SK-N-SH (cell line): Measurements from ENCODE around the gene RNF175. TPM values are rescaled to one million over a fixed set of nuclear protein-coding genes. Genes with fewer than 3 reads are reported as not detected.

ENCODE experiments used
- CTCF ChIA-PET: fragments of 300-600, 350-600 bp; formaldehyde crosslinking; extraction: SDS; loops from one replicate; lab custom pipeline; 2021; lab: Yijun Ruan, JAX
- POLR2A ChIA-PET: fragments of 350-600 bp; sonication (Branson Sonifier 250); formaldehyde crosslinking; extraction: SDS; loops from one replicate; lab custom pipeline; 2020; ENCODE audit warnings: antibody characterized with exemption, inconsistent platforms; lab: Yijun Ruan, JAX
- DNase-seq: peaks from one replicate; pipeline ENCODE4 v3.0.0; 2012
- H2AFZ ChIP-seq: fragments of 200-600 bp; sonication (generic); 2 replicates; pipeline ENCODE4 v1.8.1; 2016; ENCODE audit warnings: antibody characterized with exemption, mild to moderate bottlenecking, low read depth
- H3F3A ChIP-seq: fragments of 200-600 bp; sonication (generic); replicated peaks from 2 replicates; pipeline ENCODE3; 2016; ENCODE audit warnings: antibody characterized with exemption, mild to moderate bottlenecking; ENCODE audit not compliant: insufficient read depth
- H3K27ac ChIP-seq, 2 experiments: fragments of 200-500 bp in 1 of 2; fragments of 200-600 bp in 1 of 2; sonication (Bioruptor generic) in 1 of 2; sonication (generic), shearing (Covaris generic) in 1 of 2; 2 replicates each; pipeline versions ENCODE4 v1.5.1 to v1.6.1; 2014 to 2016; ENCODE audit warnings: low read depth in 2 of 2, inconsistent platforms in 1 of 2, low read length in 1 of 2, mild to moderate bottlenecking in 1 of 2, mixed read lengths in 1 of 2
- H3K27me3 ChIP-seq: fragments of 200-600 bp; sonication (generic), shearing (Covaris generic); 2 replicates; pipeline ENCODE4 v1.6.1; 2016; ENCODE audit warnings: mixed run types; ENCODE audit not compliant: insufficient read depth
- H3K36me3 ChIP-seq, 2 experiments: fragments of 200-500 bp in 1 of 2; fragments of 200-600 bp in 1 of 2; sonication (Bioruptor generic) in 1 of 2; sonication (generic) in 1 of 2; replicated peaks in 1 of 2; 2 replicates each; pipeline versions ENCODE3 to v1.5.1; 2014 to 2016; ENCODE audit warnings: low read length in 1 of 2, mild to moderate bottlenecking in 1 of 2; ENCODE audit not compliant: insufficient read depth in 2 of 2, control insufficient read depth in 1 of 2
- H3K4me1 ChIP-seq, 2 experiments: fragments of 200-500 bp in 1 of 2; fragments of 200-600 bp in 1 of 2; sonication (Bioruptor generic) in 1 of 2; sonication (generic), shearing (Covaris generic) in 1 of 2; 2 replicates each; pipeline versions ENCODE4 v1.5.1 to v1.6.1; 2014 to 2016; ENCODE audit warnings: low read depth in 1 of 2, low read length in 1 of 2, mixed run types in 1 of 2; ENCODE audit not compliant: insufficient read depth in 2 of 2, control insufficient read depth in 1 of 2
- H3K4me2 ChIP-seq: fragments of 200-600 bp; sonication (generic), shearing (Covaris generic); 2 replicates; pipeline ENCODE4 v1.6.1; 2017; ENCODE audit warnings: mixed run types
- H3K4me3 ChIP-seq, 2 experiments: fragments of 200-500 bp in 1 of 2; fragments of 200-600 bp in 1 of 2; sonication (Bioruptor generic) in 1 of 2; sonication (generic), shearing (Covaris generic) in 1 of 2; 2 replicates each; pipeline versions ENCODE4 v1.5.1 to v1.8.1; 2014 to 2016; ENCODE audit warnings: low read depth in 2 of 2, inconsistent platforms in 1 of 2, low read length in 1 of 2, mild to moderate bottlenecking in 1 of 2, mixed read lengths in 1 of 2, moderate library complexity in 1 of 2
- H3K79me2 ChIP-seq: fragments of 200-600 bp; sonication (generic); 2 replicates; pipeline ENCODE4 v1.8.1; 2017; ENCODE audit warnings: mild to moderate bottlenecking; ENCODE audit not compliant: insufficient read depth
- H3K9ac ChIP-seq: fragments of 200-600 bp; sonication (generic); 2 replicates; pipeline ENCODE4 v1.6.1; 2017; ENCODE audit warnings: mixed run types
- H3K9me2 ChIP-seq: fragments of 200-600 bp; sonication (generic); 2 replicates; pipeline ENCODE4 v1.6.1; 2017; ENCODE audit warnings: mixed run types
- H3K9me3 ChIP-seq: fragments of 200-600 bp; sonication (generic); 2 replicates; pipeline ENCODE4 v1.6.1; 2017; ENCODE audit warnings: mixed run types, mild to moderate bottlenecking, moderate library complexity
- H4K20me1 ChIP-seq: fragments of 200-600 bp; sonication (generic); 2 replicates; pipeline ENCODE4 v1.6.1; 2017; ENCODE audit warnings: mild to moderate bottlenecking, mixed run types; ENCODE audit not compliant: insufficient read depth
- ELF1 ChIP-seq: IDR thresholded peaks from 2 replicates; pipeline ENCODE4 v1.4.0; 2012
- EP300 ChIP-seq, 2 experiments: IDR thresholded peaks; 2 replicates each; pipeline versions ENCODE4 v1.4.0 to v1.6.1; 2012; ENCODE audit warnings: borderline replicate concordance in 1 of 2, low read depth in 1 of 2, low read length in 1 of 2
- EZH2phosphoT487 ChIP-seq: fragments of 200-600 bp; sonication (generic); IDR thresholded peaks from 2 replicates; pipeline ENCODE4 v1.6.1; 2017; ENCODE audit warnings: low read depth, mixed run types, mild to moderate bottlenecking, antibody characterized with exemption, moderate library complexity, borderline replicate concordance
- FOXJ3 ChIP-seq: sonication (generic); formaldehyde crosslinking; IDR thresholded peaks from 2 replicates; pipeline ENCODE4 v1.5.1; 2020; ENCODE audit warnings: mild to moderate bottlenecking, missing genetic modification reagents
- JUND ChIP-seq: IDR thresholded peaks from 2 replicates; pipeline ENCODE4 v1.4.0; 2012
- MEF2A ChIP-seq: IDR thresholded peaks from 2 replicates; pipeline ENCODE4 v1.4.0; 2012; ENCODE audit warnings: low read depth, borderline replicate concordance
- MXI1 ChIP-seq: IDR thresholded peaks from 2 replicates; pipeline ENCODE4 v1.6.1; 2012; ENCODE audit warnings: mild to moderate bottlenecking, low read depth, low read length, improper control_type of control experiment
- NFIC ChIP-seq: IDR thresholded peaks from 2 replicates; pipeline ENCODE4 v1.4.0; 2012; ENCODE audit warnings: borderline replicate concordance
- NRF1 ChIP-seq: IDR thresholded peaks from 2 replicates; pipeline ENCODE4 v1.6.1; 2012; ENCODE audit warnings: low read depth, mild to moderate bottlenecking, low read length
- RAD21 ChIP-seq: IDR thresholded peaks from 2 replicates; pipeline ENCODE4 v1.6.1; 2012; ENCODE audit warnings: mild to moderate bottlenecking, low read length
- RCOR1 ChIP-seq: fragments of 150-350 bp; IDR thresholded peaks from 2 replicates; pipeline ENCODE4 v1.6.1; 2017; ENCODE audit warnings: antibody characterized with exemption, low read length
- RFX5 ChIP-seq: IDR thresholded peaks from 2 replicates; pipeline ENCODE4 v1.6.1; 2012; ENCODE audit warnings: mild to moderate bottlenecking, improper control_type of control experiment, low read length
- SIN3A ChIP-seq: IDR thresholded peaks from 2 replicates; pipeline ENCODE4 v1.6.1; 2012; ENCODE audit warnings: low read depth, mild to moderate bottlenecking, low read length, moderate library complexity, borderline replicate concordance
- TAF1 ChIP-seq: IDR thresholded peaks from 2 replicates; pipeline ENCODE4 v1.6.1; 2012; ENCODE audit warnings: low read depth, mild to moderate bottlenecking, low read length, moderate library complexity, borderline replicate concordance
- TCF12 ChIP-seq: IDR thresholded peaks from 2 replicates; pipeline ENCODE4 v1.4.0; 2012
- TEAD4 ChIP-seq: IDR thresholded peaks from 2 replicates; pipeline ENCODE4 v1.4.0; 2012; ENCODE audit warnings: mild to moderate bottlenecking, borderline replicate concordance; ENCODE audit not compliant: insufficient read depth
- USF1 ChIP-seq: IDR thresholded peaks from 2 replicates; pipeline ENCODE4 v1.4.0; 2012; ENCODE audit warnings: low read depth, borderline replicate concordance
- YY1 ChIP-seq: IDR thresholded peaks from 2 replicates; pipeline ENCODE4 v1.4.0; 2012; ENCODE audit warnings: low read depth, mild to moderate bottlenecking
- WGBS: methylation state at CpG from one replicate; pipeline ENCODE4 v1.1.6; 2017; ENCODE audit warnings: low lambda C conversion rate; 5-methylcytosine and 5-hydroxymethylcytosine counted together
- polyA plus RNA-seq, 3 experiments: library from polyadenylated mRNA; depleted of rRNA; stranded (reverse); fragments of >200 nt; gene quantifications; 2 replicates each; pipeline ENCODE4 v1.2.3, GENCODE V29; 2012
- TF ChIP-seq, protein P1 (sequence below): IDR thresholded peaks from 2 replicates; pipeline ENCODE4 v1.4.0; 2012; ENCODE audit warnings: low read depth
- TF ChIP-seq, protein P2 (sequence below): IDR thresholded peaks from 2 replicates; pipeline ENCODE4 v1.4.0; 2012; ENCODE audit warnings: low read depth, borderline replicate concordance

The RNF175 gene
- polyA plus RNA-seq, 1 of the 3 experiments (the other 2 are of a cell fraction) = 0.10 TPM

DNA sequence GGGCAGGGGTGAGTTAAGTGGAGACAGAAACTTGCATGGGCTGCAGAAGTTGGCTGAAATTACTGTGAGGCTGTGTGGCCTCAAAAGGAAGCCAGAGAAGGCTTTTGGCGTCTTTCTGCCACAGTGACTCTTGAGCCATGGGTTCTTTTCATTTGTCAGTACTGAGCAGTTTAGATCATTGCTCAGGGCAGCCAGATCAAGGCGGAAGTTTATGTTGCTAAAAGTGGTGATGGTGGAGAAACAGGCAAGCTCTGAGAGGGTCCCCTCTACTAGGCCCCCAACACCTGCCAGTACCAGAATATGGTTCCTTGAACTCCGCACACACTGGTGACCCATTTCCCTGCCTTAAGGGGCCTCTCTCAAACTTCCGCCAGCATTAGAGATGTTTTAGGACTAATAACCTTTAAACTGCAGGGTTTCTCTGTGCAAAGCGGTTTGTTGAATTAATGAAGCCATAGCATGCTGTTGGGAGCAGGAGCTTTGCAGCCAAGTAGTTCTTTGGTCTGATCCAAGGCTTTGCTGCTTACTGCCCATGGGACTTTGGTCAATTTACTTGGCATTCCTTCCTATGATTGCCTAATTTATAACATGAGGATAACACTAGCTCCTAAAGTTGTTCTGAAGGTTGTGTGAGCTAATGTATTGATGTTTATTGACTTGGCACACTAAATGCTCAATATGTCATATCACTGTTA lies 34.5 kb downstream of the RNF175 start:
- H3K36me3 ChIP-seq = no peaks in the 10 kb centered on the region
- no peak overlapping the region for H3K4me2 ChIP-seq
- no peaks in the 10 kb centered on the region for H3F3A ChIP-seq
- POLR2A ChIA-PET = no interaction called here
- H3K27me3 ChIP-seq = no peaks in the 10 kb centered on the region
- CTCF ChIA-PET = interaction anchor here (1.5 to 2.0 kb wide), 2 partner anchors 25 to 91 kb away, joined by 4 to 6 read pairs; no protein-coding TSS in a partner anchor
- no peaks in the 10 kb centered on the region; a peak in 1 of 4 replicates for H3K4me1 ChIP-seq
- H3K27ac ChIP-seq = no peak overlapping the region
- no peak overlapping the region for H3K4me3 ChIP-seq
- H4K20me1 ChIP-seq = no peaks in the 10 kb centered on the region
- H3K79me2 ChIP-seq = no peaks in the 10 kb centered on the region
- no peak overlapping the region for H2AFZ ChIP-seq
- TF ChIP-seq FOXJ3 (no peak), USF1 (no peak), MXI1 (no peak), RCOR1 (no peak), TAF1 (no peak), RFX5 (no peak), JUND (no peak), RAD21 (no peak), ELF1 (no peak), TCF12 (no peak)
- TF ChIP-seq, protein P1, sequence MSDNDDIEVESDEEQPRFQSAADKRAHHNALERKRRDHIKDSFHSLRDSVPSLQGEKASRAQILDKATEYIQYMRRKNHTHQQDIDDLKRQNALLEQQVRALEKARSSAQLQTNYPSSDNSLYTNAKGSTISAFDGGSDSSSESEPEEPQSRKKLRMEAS = no peak
- no peaks in the 10 kb centered on the region for H3K9me2 ChIP-seq
- no peak for DNase-seq
- no peak overlapping the region for H3K9ac ChIP-seq
- H3K9me3 ChIP-seq = no peaks in the 10 kb centered on the region
- 94% methylated on average over 5 of the region's 5 CpGs for WGBS

GRCh38 chr4:153724606-153725005 lies 35.2 kb downstream of the RNF175 start:
- no peaks in the 10 kb centered on the region for H3K9me2 ChIP-seq
- POLR2A ChIA-PET = no interaction called here
- H4K20me1 ChIP-seq = no peaks in the 10 kb centered on the region
- no peaks in the 10 kb centered on the region for H3K79me2 ChIP-seq
- no peak overlapping the region for H3K4me3 ChIP-seq
- TF ChIP-seq TEAD4 = no peak
- no peak for TF ChIP-seq JUND
- no peak for TF ChIP-seq TAF1
- no peak for TF ChIP-seq EZH2phosphoT487
- TF ChIP-seq, protein P2, sequence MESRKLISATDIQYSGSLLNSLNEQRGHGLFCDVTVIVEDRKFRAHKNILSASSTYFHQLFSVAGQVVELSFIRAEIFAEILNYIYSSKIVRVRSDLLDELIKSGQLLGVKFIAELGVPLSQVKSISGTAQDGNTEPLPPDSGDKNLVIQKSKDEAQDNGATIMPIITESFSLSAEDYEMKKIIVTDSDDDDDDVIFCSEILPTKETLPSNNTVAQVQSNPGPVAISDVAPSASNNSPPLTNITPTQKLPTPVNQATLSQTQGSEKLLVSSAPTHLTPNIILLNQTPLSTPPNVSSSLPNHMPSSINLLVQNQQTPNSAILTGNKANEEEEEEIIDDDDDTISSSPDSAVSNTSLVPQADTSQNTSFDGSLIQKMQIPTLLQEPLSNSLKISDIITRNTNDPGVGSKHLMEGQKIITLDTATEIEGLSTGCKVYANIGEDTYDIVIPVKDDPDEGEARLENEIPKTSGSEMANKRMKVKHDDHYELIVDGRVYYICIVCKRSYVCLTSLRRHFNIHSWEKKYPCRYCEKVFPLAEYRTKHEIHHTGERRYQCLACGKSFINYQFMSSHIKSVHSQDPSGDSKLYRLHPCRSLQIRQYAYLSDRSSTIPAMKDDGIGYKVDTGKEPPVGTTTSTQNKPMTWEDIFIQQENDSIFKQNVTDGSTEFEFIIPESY = no peak
- no peak for TF ChIP-seq NFIC
- TF ChIP-seq SIN3A = no peak
- no peak for TF ChIP-seq EP300 (IDR thresholded peaks at IDR 0.05; ENCODE audit: borderline replicate concordance in 1 of 2, low read depth in 1 of 2, low read length in 1 of 2)
- no peak for TF ChIP-seq YY1
- no peak for TF ChIP-seq MEF2A
- no peak for TF ChIP-seq NRF1
- TF ChIP-seq RFX5 = no peak
- TF ChIP-seq, all 33 proteins: peak for 0
- Histone ChIP-seq H3K9ac (no peak overlapping the region), H3F3A (no peaks in the 10 kb centered on the region), H3K4me1 (no peaks in the 10 kb centered on the region; a peak in 1 of 4 replicates), H3K4me2 (no peak overlapping the region), H2AFZ (no peak overlapping the region), H3K9me3 (no peaks in the 10 kb centered on the region), H3K27ac (no peak overlapping the region), H3K36me3 (no peaks in the 10 kb centered on the region), H3K27me3 (no peaks in the 10 kb centered on the region)
- 87% methylated on average over 5 of the region's 5 CpGs for WGBS
- CTCF ChIA-PET = interaction anchor here (1.5 kb wide), 1 partner anchor 25 kb away, joined by 4 read pairs; no protein-coding TSS in a partner anchor
- DNase-seq = no peak
